Astrocyte (in vitro differentiated cells and primary cell): ENCODE results near the gene BANF2.
A peak's percentile ranks its signal among the peaks of the same experiment; 100 is the strongest.

Source experiments
- EZH2 ChIP-seq: IDR thresholded peaks from 2 replicates; pipeline ENCODE4 v1.6.1; 2012; ENCODE audit warnings: mild to moderate bottlenecking, low read length, inconsistent platforms; ENCODE audit not compliant: insufficient read depth
- TF ChIP-seq, protein P1 (sequence below): IDR thresholded peaks from 2 replicates; pipeline ENCODE4 v1.5.1; 2011; ENCODE audit warnings: low read depth, mild to moderate bottlenecking, inconsistent platforms, low read length, moderate library complexity; ENCODE audit not compliant: insufficient read depth

DNA sequence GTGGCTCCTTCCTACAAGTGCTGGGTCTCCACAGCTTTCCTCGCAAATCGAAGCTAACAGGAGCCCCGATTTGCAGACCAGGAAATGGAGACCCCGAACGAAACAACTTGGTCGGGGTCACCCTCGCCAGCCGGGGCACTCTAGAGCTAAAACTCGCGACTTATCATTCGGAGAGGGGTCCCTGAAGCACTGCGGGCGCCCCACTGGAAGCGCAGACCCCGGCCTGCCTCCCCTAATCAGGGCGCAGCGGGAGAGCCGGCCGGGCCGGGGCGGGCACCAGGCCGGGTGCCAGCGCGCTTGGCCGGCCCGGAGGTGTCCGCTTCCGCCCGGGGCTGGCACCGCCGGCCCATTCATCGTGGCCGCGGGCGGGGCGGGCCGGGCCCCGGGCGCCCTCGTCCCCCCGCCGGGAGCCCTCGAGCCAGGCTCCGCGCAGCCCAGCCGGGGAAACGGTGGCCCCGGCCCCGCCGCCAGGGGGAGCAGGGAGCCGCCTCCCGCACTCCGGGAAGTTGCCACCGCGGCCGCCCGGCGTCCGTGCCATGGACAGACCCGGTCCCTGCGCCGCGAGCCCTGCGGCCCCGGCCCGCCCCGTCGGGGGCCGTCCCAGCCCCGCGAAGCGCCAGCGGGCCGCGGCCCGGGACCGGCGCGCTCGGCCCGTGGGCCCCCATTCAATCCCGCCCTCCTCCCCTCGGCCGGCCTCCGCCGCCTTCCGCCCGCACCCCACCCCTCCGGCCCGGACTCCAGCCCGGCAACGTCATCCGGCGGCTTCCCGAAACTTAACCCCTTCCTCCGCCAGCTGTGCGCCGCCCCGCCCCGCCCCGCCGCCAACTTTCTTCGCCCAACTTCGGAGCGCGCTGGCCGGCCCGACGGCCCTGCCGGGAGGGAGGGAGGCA lies 18.7 kb upstream of the BANF2 start:
- TF ChIP-seq EZH2, result no peak
- TF ChIP-seq, protein P1, sequence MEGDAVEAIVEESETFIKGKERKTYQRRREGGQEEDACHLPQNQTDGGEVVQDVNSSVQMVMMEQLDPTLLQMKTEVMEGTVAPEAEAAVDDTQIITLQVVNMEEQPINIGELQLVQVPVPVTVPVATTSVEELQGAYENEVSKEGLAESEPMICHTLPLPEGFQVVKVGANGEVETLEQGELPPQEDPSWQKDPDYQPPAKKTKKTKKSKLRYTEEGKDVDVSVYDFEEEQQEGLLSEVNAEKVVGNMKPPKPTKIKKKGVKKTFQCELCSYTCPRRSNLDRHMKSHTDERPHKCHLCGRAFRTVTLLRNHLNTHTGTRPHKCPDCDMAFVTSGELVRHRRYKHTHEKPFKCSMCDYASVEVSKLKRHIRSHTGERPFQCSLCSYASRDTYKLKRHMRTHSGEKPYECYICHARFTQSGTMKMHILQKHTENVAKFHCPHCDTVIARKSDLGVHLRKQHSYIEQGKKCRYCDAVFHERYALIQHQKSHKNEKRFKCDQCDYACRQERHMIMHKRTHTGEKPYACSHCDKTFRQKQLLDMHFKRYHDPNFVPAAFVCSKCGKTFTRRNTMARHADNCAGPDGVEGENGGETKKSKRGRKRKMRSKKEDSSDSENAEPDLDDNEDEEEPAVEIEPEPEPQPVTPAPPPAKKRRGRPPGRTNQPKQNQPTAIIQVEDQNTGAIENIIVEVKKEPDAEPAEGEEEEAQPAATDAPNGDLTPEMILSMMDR, result peak; percentile 15
